ENCODE data around the gene PCDH1.

Gene PCDH1

DNA sequence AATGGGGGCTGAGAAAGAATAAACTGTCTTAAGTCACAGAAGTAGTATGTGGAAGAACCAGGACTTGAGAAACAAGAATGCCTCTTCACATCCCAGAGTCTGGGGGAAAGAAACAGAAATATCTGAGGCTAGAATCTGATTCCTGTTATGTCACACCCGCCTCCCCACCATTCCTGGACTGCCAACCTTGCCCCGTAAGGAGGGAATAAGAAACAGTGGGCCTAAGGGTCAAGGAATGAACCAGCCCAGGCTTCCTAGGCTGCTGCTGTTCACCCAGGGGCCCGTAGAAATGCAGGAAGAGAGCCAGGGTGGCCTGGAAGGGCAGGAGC, 4.3 kb downstream of the PCDH1 start:
- Mint-ChIP-seq H3K4me1 (ENCODE audit: low read depth) (peaks cover 35% of the 10 kb centered on the region), H3K36me3 (ENCODE audit: low read depth) (no peaks in the 10 kb centered on the region), H3K27me3 (peaks cover 86% of the 10 kb centered on the region), H3K9me3 (no peaks in the 10 kb centered on the region), H3K27ac (no peak overlapping the region), H3K4me3 (no peak overlapping the region)
- intact Hi-C loops (cut with micrococcal nuclease): no loop called here

DNA sequence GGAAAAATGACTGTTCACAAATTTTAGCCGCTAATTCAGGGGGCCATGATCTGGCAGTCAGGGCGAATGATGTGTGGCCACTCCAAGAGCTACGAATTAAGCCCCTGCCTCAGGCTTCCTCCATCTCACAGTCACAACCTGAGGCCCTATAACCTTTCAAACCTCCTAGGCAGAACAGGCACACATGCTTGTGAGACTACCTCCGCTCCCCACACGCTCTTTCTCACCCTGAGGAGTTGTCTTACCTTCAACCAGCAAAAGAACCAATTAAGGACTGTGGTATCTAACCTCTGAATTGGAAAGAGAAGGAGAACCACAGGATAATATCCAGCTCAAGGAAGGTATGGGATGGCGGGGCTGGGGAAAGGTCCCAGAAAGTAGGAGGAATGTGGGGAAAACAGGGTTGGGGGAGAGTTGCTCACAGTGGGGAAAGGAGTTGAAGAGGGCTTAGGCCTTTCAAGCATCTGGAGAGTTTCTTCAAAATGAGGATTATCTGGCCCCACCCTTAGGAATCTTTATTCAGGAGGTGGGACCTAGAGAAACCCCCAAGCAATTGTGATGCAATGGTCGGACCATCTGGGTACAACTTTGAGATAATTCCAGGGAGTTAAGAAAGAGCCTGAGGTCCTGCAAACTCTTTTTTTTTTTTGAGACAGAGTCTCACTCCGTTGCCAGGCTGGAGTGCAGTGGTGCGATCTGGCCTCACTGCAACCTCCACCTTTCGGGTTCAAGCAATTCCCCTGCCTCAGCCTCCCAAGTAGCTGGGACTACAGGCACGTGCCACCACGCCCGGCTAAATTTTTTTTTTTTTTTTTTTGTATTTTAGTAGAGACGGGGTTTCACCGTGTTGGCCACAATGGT, 5.5 kb downstream of the PCDH1 start:
- H3K36me3 Mint-ChIP-seq (ENCODE audit: low read depth): no peaks in the 10 kb centered on the region
- no peak overlapping the region for H3K27ac Mint-ChIP-seq
- H3K9me3 Mint-ChIP-seq: no peaks in the 10 kb centered on the region
- H3K27me3 Mint-ChIP-seq: peaks cover 84% of the 10 kb centered on the region
- intact Hi-C loops (cut with micrococcal nuclease): no loop called here
- peaks cover 26% of the 10 kb centered on the region for H3K4me1 Mint-ChIP-seq (ENCODE audit: low read depth)
- H3K4me3 Mint-ChIP-seq: no peak overlapping the region

DNA sequence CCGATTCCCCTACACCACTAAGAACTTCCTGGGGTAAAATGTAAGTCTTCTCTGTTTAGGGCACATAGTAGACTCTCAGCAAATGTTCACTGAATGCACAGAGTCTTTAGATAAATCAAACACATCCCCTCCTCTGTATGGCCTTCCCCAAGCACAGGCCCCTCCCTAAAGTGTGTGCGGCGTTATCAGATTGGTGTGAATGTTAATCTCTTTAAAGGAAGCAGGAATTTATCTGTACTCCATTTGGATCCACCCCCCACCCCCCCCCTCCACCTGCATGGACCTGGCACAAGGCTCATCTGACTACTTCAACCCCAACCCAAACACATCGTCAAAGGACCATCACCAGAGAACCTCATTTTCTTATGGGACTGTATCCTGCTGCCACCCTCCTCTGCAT, 6.3 kb downstream of the PCDH1 start:
- peaks cover 17% of the 10 kb centered on the region for H3K4me1 Mint-ChIP-seq (ENCODE audit: low read depth)
- no peak overlapping the region for H3K27ac Mint-ChIP-seq
- H3K27me3 Mint-ChIP-seq: peaks cover 83% of the 10 kb centered on the region
- H3K4me3 Mint-ChIP-seq: no peak overlapping the region
- H3K36me3 Mint-ChIP-seq (ENCODE audit: low read depth): no peaks in the 10 kb centered on the region
- intact Hi-C loops (cut with micrococcal nuclease): no loop called here
- H3K9me3 Mint-ChIP-seq: no peaks in the 10 kb centered on the region

DNA sequence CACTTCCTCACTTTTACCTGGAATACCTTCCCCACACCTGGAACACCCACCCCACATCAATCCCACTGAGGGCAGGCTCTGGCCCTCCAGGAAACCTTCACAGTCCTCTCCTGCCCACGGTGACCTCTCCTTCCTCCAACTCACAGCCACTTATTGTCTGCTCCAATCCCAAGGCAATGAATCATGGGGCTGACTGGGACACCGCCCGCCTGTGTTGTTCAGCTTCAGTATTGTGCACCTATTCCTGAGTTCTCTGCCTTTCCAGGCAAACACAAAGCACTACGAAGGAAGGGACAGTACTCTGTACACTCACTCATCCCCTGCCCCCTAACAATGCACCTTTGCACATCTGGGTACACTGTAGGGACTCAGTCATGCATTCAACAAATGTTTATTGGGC, 7.3 kb downstream of the PCDH1 start:
- Mint-ChIP-seq H3K27ac (no peak overlapping the region), H3K4me1 (ENCODE audit: low read depth) (peaks cover 15% of the 10 kb centered on the region), H3K27me3 (peaks cover 79% of the 10 kb centered on the region), H3K4me3 (no peak overlapping the region), H3K9me3 (no peaks in the 10 kb centered on the region), H3K36me3 (ENCODE audit: low read depth) (no peaks in the 10 kb centered on the region)
- intact Hi-C loops (cut with micrococcal nuclease): no loop called here

DNA sequence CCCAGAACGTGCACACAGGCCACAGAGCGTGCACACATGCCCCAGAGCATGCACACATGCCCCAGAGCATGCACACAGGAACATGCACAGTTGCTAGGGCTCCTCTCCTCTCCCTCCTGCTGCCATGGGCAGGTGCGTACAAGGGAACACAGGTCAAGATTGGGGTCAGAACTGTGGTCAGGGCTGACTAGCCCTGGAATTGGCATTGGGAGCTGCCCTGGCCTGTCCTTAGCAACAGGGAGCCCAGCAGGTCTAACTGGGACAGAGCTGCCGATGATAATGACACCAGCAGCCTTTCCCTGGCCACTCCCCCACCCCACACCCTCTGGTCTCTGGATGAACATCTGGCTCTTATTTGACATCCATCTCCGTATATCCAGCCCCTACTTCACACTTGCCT, 8.0 kb downstream of the PCDH1 start:
- H3K9me3 Mint-ChIP-seq: no peaks in the 10 kb centered on the region
- intact Hi-C loops (cut with micrococcal nuclease): no loop called here
- H3K27me3 Mint-ChIP-seq: peaks cover 76% of the 10 kb centered on the region
- peaks cover 15% of the 10 kb centered on the region for H3K4me1 Mint-ChIP-seq (ENCODE audit: low read depth)
- no peak overlapping the region for H3K27ac Mint-ChIP-seq
- no peaks in the 10 kb centered on the region for H3K36me3 Mint-ChIP-seq (ENCODE audit: low read depth)
- no peak overlapping the region for H3K4me3 Mint-ChIP-seq

DNA sequence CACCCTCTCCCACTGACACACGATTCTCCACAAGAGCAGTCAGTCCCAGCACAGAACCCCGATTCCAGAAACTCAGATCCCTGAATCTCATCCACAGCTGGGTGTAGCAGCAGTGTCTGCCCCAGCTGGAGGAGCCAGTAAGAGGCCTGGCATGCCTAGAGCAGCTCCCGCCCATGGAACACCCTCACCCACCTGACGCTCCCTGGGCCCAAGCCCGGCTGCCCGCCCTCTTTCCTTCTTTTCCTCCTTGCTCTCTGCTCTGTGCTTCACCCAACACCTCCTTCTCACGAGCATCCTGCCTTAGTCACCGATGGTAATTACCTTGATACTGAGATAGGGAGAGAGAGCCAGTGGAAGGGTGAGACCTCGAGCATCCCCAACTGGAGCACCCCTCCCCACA, 8.7 kb downstream of the PCDH1 start:
- peaks cover 74% of the 10 kb centered on the region for H3K27me3 Mint-ChIP-seq
- H3K27ac Mint-ChIP-seq: no peak overlapping the region
- no peak overlapping the region for H3K4me3 Mint-ChIP-seq
- intact Hi-C loops (cut with micrococcal nuclease): no loop called here
- H3K36me3 Mint-ChIP-seq (ENCODE audit: low read depth): no peaks in the 10 kb centered on the region
- no peaks in the 10 kb centered on the region for H3K9me3 Mint-ChIP-seq
- peaks cover 15% of the 10 kb centered on the region for H3K4me1 Mint-ChIP-seq (ENCODE audit: low read depth)

DNA sequence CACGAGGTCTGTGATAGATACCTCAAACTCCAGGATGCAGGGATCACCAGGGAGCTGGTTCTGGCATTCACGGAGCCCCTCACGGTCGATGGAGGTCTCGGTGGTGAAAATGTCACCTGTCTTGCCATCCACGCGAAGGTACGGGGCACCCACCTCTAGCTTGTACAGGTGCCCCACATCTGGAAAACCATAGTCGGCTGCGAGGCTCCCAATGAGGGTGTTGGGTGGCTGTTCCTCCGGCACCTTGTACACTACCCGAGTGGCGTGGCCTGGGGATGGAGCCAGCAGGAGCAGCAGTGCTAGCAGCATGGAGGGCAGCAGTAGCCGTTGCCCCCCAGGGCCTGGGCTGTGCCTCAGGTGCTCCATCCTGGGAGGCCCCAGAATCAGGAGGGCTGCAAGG, 9.2 kb downstream of the PCDH1 start:
- intact Hi-C loops (cut with micrococcal nuclease): no loop called here
- Mint-ChIP-seq H3K4me1 (ENCODE audit: low read depth) (peaks cover 15% of the 10 kb centered on the region), H3K4me3 (no peak overlapping the region), H3K36me3 (ENCODE audit: low read depth) (no peaks in the 10 kb centered on the region), H3K9me3 (no peaks in the 10 kb centered on the region), H3K27me3 (peaks cover 70% of the 10 kb centered on the region), H3K27ac (no peak overlapping the region)

DNA sequence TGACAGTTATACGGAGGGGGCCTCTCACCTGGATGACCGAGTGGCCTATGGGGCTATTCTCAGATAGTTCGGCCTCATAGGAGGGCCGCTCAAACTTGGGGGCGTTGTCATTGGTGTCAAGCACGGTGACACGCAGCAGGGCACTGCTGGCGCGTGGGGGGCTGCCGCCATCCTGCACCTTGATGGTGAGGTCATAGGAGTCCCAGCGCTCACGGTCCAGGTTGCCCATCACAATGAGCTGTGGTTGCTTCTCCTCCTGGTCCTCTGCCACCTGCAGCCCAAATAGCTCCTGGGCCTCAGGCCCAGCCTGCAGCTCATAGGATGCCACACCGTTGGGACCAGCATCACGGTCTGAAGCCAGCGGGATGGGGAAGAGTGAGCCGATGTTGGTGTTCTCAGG, 9.7 kb downstream of the PCDH1 start:
- Mint-ChIP-seq H3K4me3 (no peak overlapping the region), H3K27ac (no peak overlapping the region), H3K36me3 (ENCODE audit: low read depth) (no peaks in the 10 kb centered on the region), H3K4me1 (ENCODE audit: low read depth) (peaks cover 15% of the 10 kb centered on the region), H3K27me3 (peaks cover 66% of the 10 kb centered on the region), H3K9me3 (no peaks in the 10 kb centered on the region)
- intact Hi-C loops (cut with micrococcal nuclease): no loop called here

DNA sequence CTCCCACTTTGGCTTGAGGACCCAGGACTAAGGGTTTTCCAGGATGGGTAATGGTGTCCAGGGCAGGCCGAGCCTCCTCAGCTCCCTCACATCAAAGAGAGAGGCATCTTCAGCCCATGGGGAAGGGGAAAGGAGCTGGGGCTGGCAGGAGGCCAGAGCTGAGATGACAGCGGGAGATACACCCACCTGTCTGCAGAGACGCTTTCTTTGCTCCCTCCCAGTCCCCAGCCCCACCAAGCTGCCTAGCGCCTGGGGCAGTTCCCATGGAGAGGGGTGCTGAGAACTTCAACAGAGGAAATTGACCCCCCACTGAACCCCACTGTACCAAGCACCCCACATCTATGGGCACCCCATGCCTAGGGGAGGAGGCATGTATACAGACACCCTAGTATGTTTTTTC, 10.6 kb downstream of the PCDH1 start:
- peaks cover 16% of the 10 kb centered on the region for H3K4me1 Mint-ChIP-seq (ENCODE audit: low read depth)

DNA sequence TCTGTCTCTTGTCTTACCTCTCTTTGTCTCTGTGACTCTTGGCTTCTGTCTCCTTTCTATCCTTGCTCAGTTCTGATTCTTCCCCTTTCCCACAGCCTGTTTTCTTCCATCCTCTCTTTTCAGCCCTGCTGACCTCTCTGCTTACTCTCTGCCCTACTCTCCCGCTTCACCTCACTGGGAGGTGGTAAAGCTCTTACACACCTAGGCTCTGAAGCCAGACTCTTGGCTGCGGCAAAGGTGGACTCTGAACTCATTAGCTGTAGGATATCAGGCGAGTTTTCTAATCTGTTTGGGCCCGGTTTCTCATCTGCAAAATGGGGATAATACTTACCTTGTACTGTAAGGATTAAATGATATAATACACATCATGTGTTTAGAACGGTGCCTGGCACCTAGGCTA, 11.1 kb downstream of the PCDH1 start:
- Mint-ChIP-seq H3K27ac (no peak overlapping the region), H3K27me3 (peaks cover 63% of the 10 kb centered on the region), H3K4me3 (no peak overlapping the region), H3K4me1 (ENCODE audit: low read depth) (peaks cover 21% of the 10 kb centered on the region), H3K36me3 (ENCODE audit: low read depth) (no peaks in the 10 kb centered on the region), H3K9me3 (no peaks in the 10 kb centered on the region)
- intact Hi-C loops (cut with micrococcal nuclease): no loop called here

More for the DNA sequence above, 10.6 kb downstream of the PCDH1 start:
- H3K36me3 Mint-ChIP-seq (ENCODE audit: low read depth): no peaks in the 10 kb centered on the region
- H3K27ac Mint-ChIP-seq: no peak overlapping the region
- intact Hi-C loops (cut with micrococcal nuclease): no loop called here
- peaks cover 64% of the 10 kb centered on the region for H3K27me3 Mint-ChIP-seq
- no peaks in the 10 kb centered on the region for H3K9me3 Mint-ChIP-seq
- no peak overlapping the region for H3K4me3 Mint-ChIP-seq

DNA sequence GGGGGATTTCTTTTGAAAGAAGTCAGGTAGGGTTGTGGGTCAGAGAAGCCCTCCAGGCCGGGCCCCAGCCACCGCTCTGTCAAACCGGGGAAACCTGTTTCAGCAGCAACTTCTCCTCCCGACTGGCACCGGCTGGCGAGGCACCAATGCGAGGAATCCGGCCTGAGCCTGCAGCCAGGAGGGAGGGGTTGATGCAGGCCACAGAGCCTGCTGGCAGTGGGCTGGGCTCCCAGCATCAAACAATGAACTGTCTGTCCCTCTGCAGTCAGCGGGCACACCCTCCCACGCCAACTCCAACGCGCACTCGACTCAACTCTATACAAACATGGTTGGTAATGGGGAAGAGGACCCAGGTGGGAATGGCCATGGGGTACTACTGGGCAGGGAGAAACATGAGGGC, 12.1 kb downstream of the PCDH1 start:
- Mint-ChIP-seq H3K27me3 (peaks cover 67% of the 10 kb centered on the region), H3K4me3 (no peak overlapping the region), H3K36me3 (ENCODE audit: low read depth) (no peaks in the 10 kb centered on the region), H3K9me3 (no peaks in the 10 kb centered on the region), H3K4me1 (ENCODE audit: low read depth) (peaks cover 31% of the 10 kb centered on the region), H3K27ac (no peak overlapping the region)
- intact Hi-C loops (cut with micrococcal nuclease): no loop called here

DNA sequence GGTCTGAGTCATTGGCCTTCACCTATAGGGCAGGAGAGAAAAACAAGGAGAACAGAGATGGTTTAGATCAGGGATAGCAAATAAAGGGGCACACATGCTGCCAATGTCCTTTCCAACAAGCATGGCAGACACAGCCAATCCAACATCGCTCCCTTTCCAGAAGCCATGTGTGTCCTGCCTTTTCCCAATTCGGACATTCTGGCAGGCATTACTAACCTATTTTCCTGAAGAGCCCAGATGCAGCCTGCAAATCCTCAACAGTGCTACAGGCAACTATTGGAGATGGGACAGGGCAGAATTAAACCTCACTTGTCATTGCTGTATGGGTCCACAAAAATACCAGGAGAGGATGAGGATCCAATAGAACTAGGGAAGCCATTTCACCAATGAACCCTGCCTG, 12.8 kb downstream of the PCDH1 start:
- H3K9me3 Mint-ChIP-seq: no peaks in the 10 kb centered on the region
- intact Hi-C loops (cut with micrococcal nuclease): no loop called here
- H3K36me3 Mint-ChIP-seq (ENCODE audit: low read depth): no peaks in the 10 kb centered on the region
- H3K27me3 Mint-ChIP-seq: peaks cover 61% of the 10 kb centered on the region
- H3K4me3 Mint-ChIP-seq: no peak overlapping the region
- no peak overlapping the region for H3K27ac Mint-ChIP-seq
- peaks cover 27% of the 10 kb centered on the region for H3K4me1 Mint-ChIP-seq (ENCODE audit: low read depth)

DNA sequence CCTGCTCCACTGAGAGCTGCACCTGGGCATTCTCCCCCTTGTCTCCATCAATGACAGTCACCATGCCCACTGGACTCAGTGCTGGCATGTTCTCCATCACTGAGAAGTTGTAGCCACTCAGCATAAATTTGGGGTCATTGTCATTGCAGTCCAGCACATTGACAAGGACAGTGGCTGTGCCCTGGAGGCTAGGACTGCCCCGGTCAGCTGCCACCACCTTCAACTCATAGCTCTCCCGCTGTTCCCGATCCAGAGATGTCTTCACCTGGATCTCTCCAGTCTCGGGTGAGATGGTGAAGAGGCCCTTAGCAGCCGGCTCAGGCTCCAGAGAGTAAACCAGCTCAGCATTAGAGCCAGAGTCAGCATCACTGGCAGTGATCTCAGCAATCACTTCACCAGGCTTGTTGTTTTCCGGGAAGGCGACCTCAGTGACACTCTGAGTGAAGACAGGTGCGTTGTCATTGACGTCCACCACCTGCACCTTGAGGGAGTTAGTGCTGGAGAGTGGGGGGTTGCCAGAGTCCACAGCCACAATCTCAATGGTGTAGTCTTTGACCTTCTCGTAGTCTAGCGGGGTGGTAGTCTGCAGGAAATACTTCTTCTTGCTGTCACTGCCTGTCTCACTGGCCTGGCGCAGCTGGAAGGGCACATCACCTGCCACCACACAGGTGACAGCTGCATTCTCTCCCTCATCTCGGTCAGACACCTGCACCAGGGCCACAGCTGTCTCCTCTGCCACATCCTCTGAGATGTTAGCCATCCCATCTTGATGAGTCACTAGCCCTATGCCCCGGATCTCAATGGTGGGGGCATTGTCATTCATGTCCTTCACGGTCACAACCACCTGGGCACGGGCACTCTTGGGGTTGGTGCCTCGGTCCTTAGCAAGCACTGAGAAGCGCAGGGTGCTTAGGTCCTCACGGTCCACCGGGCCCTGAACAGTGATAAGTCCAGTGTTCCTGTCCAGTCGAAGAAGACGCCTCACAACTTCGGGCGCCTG, 13.5 kb downstream of the PCDH1 start:
- Mint-ChIP-seq H3K27me3 (peaks cover 60% of the 10 kb centered on the region), H3K4me3 (no peak overlapping the region), H3K4me1 (ENCODE audit: low read depth) (peaks cover 19% of the 10 kb centered on the region), H3K27ac (no peak overlapping the region), H3K9me3 (no peaks in the 10 kb centered on the region), H3K36me3 (ENCODE audit: low read depth) (no peaks in the 10 kb centered on the region)
- intact Hi-C loops (cut with micrococcal nuclease): no loop called here

DNA sequence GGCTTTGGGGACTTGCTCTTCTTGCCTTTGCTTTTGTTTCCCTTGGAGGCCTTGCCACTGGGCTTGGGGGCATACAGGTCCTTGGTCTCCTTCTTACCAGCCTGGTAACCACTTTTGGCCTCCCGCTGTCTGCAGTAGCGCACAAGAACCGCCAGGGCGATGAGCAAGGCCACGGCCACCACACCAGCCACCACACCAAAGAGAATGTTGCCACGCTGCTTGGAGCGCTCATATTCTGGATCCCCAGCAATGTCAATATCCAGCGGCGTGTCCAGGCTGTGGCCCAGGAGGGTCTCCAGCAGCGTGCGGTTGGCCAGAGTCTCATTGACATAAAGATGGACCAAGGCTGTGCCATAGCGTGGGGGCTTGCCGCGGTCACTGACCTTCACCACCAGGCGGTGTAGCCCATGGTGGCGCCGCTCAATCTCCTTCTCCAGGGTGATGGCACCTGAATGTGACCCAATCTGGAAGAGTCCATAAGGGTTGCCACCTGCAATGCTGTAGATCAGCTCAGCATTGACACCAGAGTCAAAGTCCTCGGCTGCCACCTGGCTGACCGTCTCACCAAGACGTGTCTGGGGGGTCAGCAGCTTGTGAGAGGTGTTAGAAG, 14.5 kb downstream of the PCDH1 start:
- Mint-ChIP-seq H3K4me3 (no peak overlapping the region), H3K27me3 (peaks cover 57% of the 10 kb centered on the region), H3K36me3 (ENCODE audit: low read depth) (no peaks in the 10 kb centered on the region), H3K4me1 (ENCODE audit: low read depth) (peaks cover 18% of the 10 kb centered on the region), H3K9me3 (no peaks in the 10 kb centered on the region), H3K27ac (no peak overlapping the region)
- intact Hi-C loops (cut with micrococcal nuclease): no loop called here

Measured in dendritic cell treated with granulocyte-macrophage colony-stimulating factor and Interleukin-4, amounts not matched to agents 40 ng/mL and 50 ng/mL, for 4 days (primary cell).